HG03025 (cell line): ENCODE data around the gene LSMEM2.
"Not testable (repeated sequence)": the region's sequence is repeated elsewhere in the genome, so short reads cannot be mapped to it uniquely, and the experiment has no call there.

Experiments
- ATAC-seq: cut with Tn5 transposase; IDR thresholded peaks from one replicate; pipeline ENCODE4 v1.9.1; 2021; ENCODE audit warnings: mild to moderate bottlenecking, moderate library complexity; ENCODE audit not compliant: unreplicated experiment, low FRiP score

The LSMEM2 gene

GRCh38 chr3:50245251-50245745, 33.6 kb upstream of the LSMEM2 start:
- ATAC-seq: no peak

DNA sequence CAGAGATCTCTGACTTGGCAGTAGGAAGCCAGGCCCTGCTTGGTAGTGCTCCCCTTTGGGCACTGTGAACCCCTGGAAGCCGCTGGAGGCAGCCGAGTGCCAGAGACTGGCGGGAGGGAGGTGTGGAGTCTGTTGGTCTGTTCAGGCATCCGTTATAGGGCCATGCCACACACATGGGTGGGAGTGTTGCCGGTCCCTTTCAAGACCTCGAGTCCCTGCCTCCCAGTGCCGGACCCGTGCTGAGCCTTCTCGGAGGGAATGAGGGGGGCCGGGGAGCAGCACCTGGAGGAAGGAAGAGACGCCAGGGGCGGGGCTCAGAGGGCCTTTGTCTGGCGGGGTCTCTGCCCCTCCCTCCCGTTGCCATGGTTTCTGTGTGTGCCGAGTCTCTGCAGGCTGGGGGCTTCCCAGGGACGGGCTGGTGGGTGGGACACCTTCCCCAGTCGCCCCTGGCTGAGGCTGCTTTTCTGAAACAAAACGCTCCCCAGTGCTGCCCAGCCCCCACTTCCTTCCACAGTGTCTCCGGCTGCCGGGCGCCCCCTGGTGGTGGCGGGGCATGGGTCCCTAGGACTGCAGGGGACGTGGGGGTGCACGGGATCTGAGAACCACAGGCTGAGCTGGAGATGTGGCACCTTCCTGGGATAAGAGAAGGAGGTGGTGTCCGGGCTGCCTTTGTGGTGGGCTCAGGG, 32.9 kb upstream of the LSMEM2 start:
- ATAC-seq: peak; percentile 59

DNA sequence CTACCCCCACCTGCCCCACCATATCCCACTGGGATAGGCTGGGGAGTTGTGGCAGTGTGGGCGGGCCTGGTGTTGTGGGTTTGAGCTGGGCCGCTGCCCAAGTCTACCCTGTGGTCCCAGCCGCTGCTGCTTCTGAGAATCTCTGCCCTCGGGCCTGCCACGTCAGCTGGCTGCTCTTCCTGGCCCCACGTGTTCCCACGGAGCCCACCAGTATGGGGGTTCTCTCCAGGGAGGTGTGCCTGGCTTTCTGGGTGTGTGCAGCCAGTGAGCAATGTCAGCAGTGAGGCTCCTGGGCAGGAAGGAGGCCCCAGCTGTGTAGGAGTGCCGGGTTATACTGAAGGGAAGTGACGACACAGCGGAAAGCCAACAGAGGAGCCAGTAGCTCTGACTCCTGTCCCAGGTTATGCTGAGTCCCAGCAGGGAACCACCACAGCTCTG, 32.4 kb upstream of the LSMEM2 start:
- peak; percentile 34 for ATAC-seq

DNA sequence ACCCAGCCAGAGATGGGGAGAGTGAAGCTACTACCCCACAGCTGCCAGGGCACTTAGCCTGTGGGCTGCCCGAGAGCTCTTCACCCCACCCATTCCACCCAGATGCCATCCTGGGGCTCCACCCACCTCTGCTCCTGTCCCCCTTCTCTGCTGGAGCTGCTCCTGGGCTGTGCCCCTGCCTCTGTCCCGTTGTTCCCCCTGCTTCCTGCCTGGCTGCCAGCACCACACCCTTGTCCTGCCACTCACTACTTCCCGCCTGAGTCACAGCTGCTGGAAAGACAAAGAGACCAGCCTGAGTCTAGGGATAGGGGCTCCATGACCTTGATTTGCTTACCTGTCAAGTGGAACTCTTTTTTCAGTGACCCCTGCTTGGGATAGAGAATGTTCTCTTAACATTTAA, 30.5 kb upstream of the LSMEM2 start:
- no peak for ATAC-seq

DNA sequence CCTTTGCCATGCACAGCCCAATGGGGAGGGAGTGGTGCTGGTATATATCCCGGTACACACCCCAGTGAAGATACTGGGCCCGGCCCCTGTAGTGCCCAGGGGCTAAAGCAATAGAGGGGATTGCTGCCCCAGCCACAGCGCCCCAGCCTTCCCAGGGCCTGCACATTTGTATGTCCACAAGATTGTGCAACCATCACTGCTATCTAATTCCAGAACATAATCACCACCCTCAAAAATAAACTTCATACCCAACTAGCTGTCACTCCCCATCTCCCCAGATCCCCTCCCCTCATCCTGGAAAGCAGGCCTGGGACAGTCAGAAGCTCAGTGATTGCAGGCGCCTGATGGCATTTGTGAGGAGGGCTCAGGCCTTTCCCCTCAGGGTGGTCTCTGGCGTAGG, 29.4 kb upstream of the LSMEM2 start:
- no peak for ATAC-seq

- ATAC-seq: no peak
Observed at GRCh38 chr3:50250514-50250913, 28.4 kb upstream of the LSMEM2 start.

GRCh38 chr3:50251220-50251619, 27.7 kb upstream of the LSMEM2 start:
- no peak for ATAC-seq

GRCh38 chr3:50254577-50255250, 24.2 kb upstream of the LSMEM2 start:
- no peak for ATAC-seq

DNA sequence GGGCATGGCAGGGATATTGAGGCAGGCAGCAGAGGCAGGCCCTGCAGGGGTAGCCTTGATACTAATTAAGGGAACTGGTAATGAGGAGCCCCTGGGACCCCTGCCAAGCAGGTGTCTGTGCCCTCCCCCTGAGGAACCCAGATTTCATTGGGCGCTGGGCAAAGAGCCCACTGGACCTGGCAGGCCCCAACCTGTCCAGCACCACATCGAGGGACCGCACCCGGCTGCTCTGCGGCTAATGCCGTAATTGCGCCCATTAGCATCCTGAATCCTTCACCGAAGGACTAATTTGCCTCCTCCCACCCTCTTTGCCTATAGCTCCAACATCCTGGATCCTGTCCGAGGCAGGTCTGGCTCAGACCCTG, 23.7 kb upstream of the LSMEM2 start:
- ATAC-seq: no peak

- no peak for ATAC-seq
Observed at GRCh38 chr3:50256978-50257890, 21.7 kb upstream of the LSMEM2 start.

GRCh38 chr3:50258029-50258680, 20.7 kb upstream of the LSMEM2 start:
- no peak for ATAC-seq

DNA sequence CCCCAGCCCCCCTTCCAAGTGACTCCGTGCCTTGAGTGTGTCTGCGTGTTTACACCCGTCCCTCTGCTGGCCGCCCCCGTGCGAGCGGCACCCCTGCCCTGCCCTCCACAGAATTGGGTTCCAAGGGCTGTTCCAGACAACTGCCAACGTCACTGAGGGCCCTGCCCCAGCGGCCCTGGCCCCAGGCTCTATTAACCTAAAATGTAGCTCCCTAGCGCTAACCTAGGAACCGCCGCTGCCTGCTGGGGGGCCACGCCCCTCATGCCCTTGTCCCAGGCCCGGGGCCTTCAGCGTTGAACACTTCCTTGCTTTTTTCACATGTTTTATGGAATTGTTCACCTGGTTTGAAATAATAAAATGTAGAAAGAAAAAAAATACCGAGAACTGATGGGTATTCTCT, 19.9 kb upstream of the LSMEM2 start:
- ATAC-seq: no peak

DNA sequence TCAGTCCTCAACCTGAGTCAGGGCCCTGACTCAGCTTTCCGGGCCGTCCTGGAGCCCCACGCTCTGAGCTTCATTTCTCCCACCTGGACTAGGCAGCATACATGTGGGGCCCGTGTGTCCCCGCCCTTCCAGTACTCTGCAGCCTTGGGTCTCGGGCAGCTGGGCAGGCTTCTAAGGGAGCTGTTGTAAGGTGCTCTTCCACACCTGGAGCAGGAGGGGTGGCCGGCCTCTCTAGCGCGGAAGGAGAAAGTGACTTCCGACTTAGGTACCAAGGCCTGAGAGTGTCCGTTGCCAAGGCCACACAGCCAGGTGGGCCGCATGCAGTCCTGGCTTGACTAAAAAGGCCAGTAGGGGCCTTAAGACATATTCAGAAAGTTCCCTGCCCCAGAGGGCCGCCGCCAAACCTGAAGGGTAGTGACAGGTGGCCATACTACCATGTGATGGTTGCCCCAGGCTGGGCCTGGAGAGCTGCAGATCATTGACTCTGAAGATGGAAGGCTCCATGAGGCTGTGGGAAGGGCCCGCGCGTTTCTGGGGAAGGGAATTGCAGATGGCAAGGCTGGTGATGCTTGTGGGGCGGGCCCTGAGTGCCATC, 19.4 kb upstream of the LSMEM2 start:
- ATAC-seq: no peak

DNA sequence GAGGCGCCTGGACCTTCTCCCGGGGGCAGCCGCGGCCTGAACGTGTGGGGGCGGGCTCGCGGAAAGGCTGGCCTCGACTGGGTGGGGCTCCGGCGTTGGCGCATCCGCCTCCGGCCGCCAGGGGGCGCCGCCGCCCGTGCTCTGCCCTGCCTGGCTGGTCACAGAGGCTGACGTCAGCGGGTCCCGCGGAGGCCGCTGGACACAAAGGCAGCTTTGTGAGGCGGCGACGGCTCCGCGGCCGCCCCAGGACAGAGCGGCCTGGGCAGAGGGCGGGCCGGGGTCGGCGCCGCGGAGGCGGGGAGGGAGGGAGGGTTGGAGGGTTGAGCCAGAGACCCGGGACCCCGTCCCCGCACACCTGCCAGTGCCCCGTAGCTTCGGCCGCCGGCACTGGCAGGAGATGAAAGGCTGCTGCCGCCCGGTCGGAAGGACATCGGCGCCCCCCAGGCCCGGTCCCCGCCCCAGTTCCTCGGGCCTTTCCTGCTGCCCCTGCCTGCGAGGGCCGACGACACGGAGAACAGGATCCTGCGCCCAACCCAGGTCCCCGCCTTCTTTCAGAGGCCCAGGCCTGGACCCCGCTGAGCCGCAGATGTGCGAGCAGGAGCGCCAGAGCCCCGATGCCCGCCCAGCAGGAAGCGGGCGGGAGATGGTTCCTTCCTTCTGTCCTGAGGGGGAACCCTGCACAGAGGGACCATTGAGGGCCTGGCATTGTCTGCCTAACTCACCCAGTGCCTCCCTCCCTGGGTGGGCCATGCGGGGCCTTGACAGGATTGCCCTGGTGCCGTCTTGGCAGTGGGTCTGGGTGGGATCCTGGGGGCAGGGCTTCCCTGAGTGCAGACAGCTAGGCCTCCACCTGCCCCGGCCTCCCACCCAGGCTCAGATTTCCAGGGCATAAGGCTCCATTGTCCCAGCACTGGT, 18.6 kb upstream of the LSMEM2 start:
- peak; percentile 73 for ATAC-seq

- ATAC-seq: no peak
Observed at GRCh38 chr3:50260942-50261441, 17.9 kb upstream of the LSMEM2 start.

- ATAC-seq: no peak
Observed at GRCh38 chr3:50261505-50261904, 17.4 kb upstream of the LSMEM2 start.

- not testable (repeated sequence) for ATAC-seq
Observed at GRCh38 chr3:50262200-50262599, 16.7 kb upstream of the LSMEM2 start.

DNA sequence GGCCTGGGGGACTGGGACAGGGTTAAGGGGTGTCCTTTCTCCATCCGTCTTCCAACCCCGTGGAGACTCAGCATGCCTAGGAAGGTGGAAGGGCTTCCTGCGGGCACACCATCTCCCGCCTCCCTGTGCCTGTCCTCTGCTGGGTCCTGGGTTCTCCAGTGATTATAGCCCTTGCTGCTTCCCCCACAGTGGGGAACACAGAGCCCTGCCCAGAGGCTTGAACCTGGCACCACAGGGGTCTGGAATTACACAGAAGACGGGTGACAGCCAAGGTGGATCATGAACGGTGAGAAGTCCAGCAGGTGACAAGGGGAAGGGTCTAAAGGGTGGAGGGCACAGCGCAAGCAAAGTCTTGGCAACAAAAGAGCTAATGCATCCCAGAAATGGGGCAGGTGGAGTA, 16.1 kb upstream of the LSMEM2 start:
- ATAC-seq: no peak
